ENCODE results near the gene PRMT5.
A peak's percentile ranks its signal among the peaks of the same experiment; 100 is the strongest.

DNA sequence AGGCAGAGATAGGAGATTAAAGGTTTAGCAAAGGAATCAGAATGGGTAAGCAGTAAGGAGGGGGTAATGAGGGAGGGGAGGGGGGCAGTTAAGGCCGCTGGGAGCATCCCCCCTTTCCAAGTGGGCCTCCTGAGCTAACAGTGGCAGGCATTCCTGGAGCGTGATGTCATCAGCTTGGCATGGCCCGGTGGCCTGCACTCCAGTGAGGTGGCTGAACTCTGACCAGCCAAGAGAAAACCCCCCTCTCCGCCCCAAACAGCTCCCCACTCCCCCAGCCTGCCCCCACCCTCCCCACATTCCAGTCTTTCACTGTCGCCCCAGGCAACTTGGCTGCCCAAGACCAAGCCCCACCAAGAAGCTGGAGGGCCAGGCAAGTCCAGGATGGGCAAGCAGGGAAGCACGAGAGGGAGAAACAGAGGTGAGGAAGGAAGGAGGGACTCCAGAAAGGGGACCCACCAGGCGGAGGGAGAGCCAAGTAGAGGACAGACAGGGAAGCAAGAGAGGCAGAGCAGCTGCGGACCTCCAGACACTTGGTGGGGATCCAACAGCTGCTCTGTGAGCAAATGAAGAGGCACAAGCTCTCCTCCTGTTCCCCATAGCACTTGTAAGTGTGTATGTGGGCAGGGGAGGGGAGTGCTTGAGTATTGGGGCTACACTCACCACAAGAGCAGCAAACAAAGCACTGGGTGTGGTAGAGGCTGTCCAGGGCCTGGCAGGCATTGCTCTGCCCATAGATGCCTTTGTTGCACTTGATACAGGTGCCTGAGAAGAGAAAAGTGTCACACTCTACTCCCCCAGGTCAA lies 48.7 kb upstream of the PRMT5 start:
- TF ChIP-seq POLR2A (IDR thresholded peaks at IDR 0.05; ENCODE audit: low read depth, low read length) (no peak), CTCF (IDR thresholded peaks at IDR 0.05; ENCODE audit: extremely low read depth in 1 of 2, insufficient read depth in 1 of 2, low read depth in 1 of 2, low read length in 2 of 2) (no peak), EZH2 (IDR thresholded peaks at IDR 0.05; ENCODE audit: borderline replicate concordance, low read depth, low read length, severe bottlenecking) (no peak), FOS (IDR thresholded peaks at IDR 0.05; ENCODE audit: borderline replicate concordance, insufficient read depth, low read length) (peak; percentile 29), JUN (IDR thresholded peaks at IDR 0.05; ENCODE audit: borderline replicate concordance, insufficient read depth, insufficient read length, low read depth) (peak; percentile 61), MYC (IDR thresholded peaks at IDR 0.05; ENCODE audit: low read depth, low read length) (no peak)
- TF ChIP-seq, protein P1, sequence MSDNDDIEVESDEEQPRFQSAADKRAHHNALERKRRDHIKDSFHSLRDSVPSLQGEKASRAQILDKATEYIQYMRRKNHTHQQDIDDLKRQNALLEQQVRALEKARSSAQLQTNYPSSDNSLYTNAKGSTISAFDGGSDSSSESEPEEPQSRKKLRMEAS (IDR thresholded peaks at IDR 0.05; ENCODE audit: insufficient read depth, insufficient read length) = no peak

Measured in endothelial cell of umbilical vein (primary cell).